ENCODE data around the gene ZNF366.
A peak's percentile ranks its signal among the peaks of the same experiment; 100 is the strongest.

ZNF366 gene

DNA sequence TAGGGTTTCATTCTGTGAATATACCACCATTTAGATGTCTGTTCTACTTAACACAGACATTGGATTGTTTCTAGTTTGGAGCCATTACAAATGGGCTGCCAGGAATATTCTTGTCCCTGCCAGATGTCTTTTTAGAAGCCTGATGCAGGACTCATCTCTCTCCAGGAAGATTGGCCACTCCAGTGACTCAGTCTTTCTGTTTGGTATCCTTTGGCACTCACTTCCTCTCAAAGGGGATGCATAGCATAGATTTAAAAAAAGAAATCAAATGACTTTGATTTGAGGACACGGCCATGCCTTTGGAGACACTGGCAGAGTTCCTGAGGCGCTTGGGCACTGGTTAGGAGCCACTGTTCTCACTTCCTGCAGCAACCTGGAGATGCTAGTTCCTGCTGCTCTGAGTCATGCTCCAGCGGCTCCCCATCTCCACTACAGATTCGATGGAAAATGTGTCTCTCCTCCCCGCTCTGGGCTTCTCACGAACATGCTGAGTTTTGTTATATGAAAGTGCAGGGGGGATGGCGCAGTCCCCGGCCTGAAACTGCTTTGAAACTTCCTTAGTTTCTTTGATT lies 3.5 kb upstream of the ZNF366 start:
- no peak overlapping the region for H3K4me3 ChIP-seq (ENCODE audit: low read depth, low read length)
- TF ChIP-seq CTCF (conservative IDR thresholded peaks at IDR 0.05; ENCODE audit: low read depth, low read length): no peak
- DNase-seq (ENCODE audit: low read depth): peak; percentile 69

DNA sequence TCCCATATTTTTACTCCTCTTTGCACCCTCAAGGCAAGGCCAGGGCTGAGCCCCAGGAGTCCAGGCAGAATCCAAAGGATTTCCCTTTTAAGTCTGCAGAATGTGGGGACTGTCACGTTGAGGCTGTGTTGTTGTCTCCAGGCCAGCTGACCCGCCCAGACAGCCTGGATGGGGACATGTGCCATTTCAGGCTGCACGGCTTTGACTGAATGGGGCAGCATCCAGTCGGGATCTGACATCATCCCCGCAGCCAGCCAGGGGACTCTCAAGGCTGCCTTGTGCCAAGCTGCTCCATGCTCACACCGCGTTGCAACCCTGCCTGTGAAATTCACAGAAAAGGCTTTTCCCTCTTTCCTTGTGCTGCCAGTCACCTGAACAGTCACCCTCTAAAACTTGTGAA lies 2.2 kb upstream of the ZNF366 start:
- no peak overlapping the region for H3K4me3 ChIP-seq (ENCODE audit: low read depth, low read length)
- no peak for TF ChIP-seq CTCF (conservative IDR thresholded peaks at IDR 0.05; ENCODE audit: low read depth, low read length)
- DNase-seq (ENCODE audit: low read depth): no peak

DNA sequence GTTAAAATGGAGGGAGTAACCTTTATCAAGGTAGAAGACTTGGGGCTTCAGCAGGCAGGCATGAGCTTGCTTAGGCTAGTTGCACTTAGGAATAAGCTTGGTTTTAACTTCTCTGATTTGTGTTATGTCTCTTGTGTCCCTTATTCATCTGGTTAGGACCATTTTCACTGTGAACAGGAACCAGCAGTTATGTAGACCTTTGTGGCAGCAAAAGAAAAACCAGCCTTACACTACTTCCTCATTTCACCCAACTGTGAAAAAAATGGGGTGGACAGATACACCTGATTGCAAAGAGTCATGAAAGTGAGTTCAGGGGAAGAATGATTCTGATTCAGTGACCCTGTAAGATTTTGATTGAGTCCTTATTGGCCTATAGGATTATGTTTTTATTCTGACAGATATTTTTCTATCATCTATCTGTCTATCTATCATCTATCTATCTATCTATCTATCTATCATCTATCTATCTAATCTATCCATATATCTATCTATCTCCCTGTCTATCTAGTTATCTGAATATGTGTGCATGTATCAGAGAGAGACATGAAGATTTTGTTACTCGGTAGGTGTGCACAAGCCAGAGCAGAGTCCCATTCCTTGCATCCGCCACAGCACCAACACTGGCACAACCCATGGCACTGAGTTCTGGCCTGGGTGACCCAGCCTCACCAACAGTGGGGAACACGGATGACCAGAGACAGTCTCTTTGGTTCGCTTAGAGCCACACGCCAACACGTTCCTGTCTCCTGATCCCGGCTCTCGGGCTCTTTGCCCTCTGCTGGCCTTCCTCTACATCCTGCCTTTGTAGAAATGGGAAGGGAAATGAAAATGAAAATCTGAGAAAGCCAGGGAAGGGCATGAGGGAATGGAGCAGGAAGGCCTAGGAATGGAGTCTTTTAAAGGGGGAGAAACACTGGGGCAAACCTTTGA lies 1.3 kb upstream of the ZNF366 start:
- no peak overlapping the region for H3K4me3 ChIP-seq (ENCODE audit: low read depth, low read length)
- DNase-seq (ENCODE audit: low read depth): no peak
- TF ChIP-seq CTCF (conservative IDR thresholded peaks at IDR 0.05; ENCODE audit: low read depth, low read length): no peak

DNA sequence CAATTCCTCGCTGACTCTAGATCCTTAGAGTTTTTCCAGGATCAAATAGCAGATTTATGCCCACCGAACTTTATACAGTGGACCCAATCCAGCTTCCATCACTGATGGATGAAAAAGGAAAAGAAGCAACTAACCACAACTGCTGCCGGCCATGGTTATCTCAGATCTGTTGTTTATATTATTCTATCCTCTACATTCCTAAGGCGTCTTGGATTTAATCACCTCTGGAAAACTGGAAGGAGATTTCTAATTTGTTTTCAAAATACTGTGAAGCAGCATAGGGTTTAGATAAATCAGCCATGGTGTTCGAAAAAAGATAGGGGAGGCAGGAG lies 663 bp upstream of the ZNF366 start:
- TF ChIP-seq CTCF (conservative IDR thresholded peaks at IDR 0.05; ENCODE audit: low read depth, low read length): no peak
- no peak for DNase-seq (ENCODE audit: low read depth)
- no peak overlapping the region for H3K4me3 ChIP-seq (ENCODE audit: low read depth, low read length)

- no peak overlapping the region for H3K4me3 ChIP-seq (ENCODE audit: low read depth, low read length)
- TF ChIP-seq CTCF (conservative IDR thresholded peaks at IDR 0.05; ENCODE audit: low read depth, low read length): no peak
- no peak for DNase-seq (ENCODE audit: low read depth)
Measured at GRCh38 chr5:72506158-72506549, 1.1 kb downstream of the ZNF366 start.

DNA sequence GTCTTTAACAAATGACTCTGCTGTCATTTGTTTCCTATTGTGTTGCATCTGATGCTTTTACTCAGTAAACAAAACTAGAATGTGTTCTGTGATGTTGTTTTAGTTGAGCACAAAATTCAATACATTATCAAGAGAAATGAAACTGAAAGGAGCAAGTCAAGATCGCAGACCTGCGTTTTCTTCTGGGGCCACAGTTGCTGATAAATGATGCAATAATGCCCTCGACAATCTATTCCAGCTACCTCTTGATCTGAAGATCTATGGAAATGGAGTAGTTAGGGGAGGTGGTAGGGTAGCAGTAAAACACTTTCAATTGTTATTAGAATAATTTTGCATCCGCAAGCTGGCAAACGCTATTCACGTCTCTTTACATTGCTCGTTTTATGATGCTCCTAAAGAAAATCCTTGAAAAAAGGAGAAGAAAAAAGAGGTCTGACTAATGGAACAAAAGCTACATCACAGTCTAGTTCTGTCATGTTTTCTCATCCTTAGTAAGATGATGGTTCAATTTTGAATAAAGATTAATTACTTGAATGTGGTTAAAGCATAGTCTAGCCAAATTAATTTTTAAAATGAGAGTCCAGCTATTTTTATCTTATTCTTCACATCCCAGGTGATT lies 1.6 kb downstream of the ZNF366 start:
- TF ChIP-seq CTCF (conservative IDR thresholded peaks at IDR 0.05; ENCODE audit: low read depth, low read length): no peak
- DNase-seq (ENCODE audit: low read depth): no peak
- H3K4me3 ChIP-seq (ENCODE audit: low read depth, low read length): no peak overlapping the region
